ENCODE measurements around the gene AOX1.

Gene AOX1

DNA sequence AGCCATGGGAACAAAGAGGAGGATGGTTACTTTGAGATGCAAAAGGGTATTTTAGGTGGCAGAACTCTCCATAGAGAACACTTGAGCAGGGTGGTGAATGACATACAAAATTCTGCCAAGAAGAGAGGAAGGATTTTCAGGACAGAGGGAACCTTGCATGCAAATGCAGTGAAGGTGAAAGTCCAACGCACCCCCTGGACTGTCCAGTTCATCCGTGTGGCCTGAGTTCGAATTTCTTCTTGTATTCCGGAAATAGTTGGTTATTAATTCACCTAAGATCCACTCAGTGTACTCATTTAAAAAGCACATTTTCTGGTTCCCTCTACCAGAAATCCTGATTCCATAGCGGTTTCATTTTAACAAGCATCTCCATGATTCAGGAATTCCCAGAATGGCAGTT, 5.5 kb downstream of the AOX1 start:
- H3K27ac ChIP-seq (replicated peaks), result no peak overlapping the region

DNA sequence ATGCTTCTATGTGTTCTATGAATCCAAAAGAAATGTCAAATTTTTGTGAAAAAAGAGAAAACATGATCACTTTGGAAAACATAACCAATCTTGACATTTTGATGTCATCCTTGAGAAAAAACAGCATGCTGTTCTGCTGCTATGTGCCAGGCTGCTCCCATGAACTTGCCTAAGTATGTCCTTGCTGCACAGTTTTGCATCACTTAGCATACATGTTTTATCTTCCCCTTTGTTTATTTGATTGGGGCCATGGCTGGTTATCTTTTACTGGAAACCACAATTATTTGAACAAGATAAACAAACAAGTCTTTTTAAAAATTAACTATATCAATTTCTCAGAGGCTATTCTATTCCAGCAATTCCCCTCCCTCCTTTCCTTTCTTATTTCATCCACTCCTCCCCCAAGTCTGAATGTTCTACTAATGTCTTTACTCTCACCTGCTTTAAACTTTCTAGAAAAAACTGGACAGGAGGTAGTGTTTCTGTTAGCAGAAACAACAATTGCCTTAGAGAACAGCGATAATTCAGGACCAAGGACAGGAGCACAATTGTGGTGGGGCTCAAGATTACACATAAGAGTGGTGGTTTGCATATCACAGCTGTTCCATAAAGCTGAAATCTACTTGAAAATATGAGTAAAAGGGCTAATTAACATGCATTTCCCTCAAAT, 6.7 kb downstream of the AOX1 start:
- Histone ChIP-seq H3K27ac (replicated peaks) (no peak overlapping the region), H3K27me3 (ENCODE audit: insufficient read depth, poor library complexity, severe bottlenecking) (no peaks in the 10 kb centered on the region), H3K4me3 (replicated peaks; ENCODE audit: insufficient read depth, low read length) (no peak overlapping the region)
- no peak for DNase-seq (ENCODE audit: low read depth in 1 of 2, low spot score in 1 of 2)
- TF ChIP-seq, protein P1, sequence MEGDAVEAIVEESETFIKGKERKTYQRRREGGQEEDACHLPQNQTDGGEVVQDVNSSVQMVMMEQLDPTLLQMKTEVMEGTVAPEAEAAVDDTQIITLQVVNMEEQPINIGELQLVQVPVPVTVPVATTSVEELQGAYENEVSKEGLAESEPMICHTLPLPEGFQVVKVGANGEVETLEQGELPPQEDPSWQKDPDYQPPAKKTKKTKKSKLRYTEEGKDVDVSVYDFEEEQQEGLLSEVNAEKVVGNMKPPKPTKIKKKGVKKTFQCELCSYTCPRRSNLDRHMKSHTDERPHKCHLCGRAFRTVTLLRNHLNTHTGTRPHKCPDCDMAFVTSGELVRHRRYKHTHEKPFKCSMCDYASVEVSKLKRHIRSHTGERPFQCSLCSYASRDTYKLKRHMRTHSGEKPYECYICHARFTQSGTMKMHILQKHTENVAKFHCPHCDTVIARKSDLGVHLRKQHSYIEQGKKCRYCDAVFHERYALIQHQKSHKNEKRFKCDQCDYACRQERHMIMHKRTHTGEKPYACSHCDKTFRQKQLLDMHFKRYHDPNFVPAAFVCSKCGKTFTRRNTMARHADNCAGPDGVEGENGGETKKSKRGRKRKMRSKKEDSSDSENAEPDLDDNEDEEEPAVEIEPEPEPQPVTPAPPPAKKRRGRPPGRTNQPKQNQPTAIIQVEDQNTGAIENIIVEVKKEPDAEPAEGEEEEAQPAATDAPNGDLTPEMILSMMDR (IDR thresholded peaks at IDR 0.05; ENCODE audit: insufficient read depth, low read length), result no peak
- TF ChIP-seq, protein P2, sequence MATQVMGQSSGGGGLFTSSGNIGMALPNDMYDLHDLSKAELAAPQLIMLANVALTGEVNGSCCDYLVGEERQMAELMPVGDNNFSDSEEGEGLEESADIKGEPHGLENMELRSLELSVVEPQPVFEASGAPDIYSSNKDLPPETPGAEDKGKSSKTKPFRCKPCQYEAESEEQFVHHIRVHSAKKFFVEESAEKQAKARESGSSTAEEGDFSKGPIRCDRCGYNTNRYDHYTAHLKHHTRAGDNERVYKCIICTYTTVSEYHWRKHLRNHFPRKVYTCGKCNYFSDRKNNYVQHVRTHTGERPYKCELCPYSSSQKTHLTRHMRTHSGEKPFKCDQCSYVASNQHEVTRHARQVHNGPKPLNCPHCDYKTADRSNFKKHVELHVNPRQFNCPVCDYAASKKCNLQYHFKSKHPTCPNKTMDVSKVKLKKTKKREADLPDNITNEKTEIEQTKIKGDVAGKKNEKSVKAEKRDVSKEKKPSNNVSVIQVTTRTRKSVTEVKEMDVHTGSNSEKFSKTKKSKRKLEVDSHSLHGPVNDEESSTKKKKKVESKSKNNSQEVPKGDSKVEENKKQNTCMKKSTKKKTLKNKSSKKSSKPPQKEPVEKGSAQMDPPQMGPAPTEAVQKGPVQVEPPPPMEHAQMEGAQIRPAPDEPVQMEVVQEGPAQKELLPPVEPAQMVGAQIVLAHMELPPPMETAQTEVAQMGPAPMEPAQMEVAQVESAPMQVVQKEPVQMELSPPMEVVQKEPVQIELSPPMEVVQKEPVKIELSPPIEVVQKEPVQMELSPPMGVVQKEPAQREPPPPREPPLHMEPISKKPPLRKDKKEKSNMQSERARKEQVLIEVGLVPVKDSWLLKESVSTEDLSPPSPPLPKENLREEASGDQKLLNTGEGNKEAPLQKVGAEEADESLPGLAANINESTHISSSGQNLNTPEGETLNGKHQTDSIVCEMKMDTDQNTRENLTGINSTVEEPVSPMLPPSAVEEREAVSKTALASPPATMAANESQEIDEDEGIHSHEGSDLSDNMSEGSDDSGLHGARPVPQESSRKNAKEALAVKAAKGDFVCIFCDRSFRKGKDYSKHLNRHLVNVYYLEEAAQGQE (IDR thresholded peaks at IDR 0.05; ENCODE audit: insufficient replicate concordance, low read depth), result peak; percentile 96

More for the DNA sequence above, 5.5 kb downstream of the AOX1 start:
- no peaks in the 10 kb centered on the region for H3K27me3 ChIP-seq (ENCODE audit: insufficient read depth, poor library complexity, severe bottlenecking)
- no peak for DNase-seq (ENCODE audit: low read depth in 1 of 2, low spot score in 1 of 2)
- TF ChIP-seq, protein P2 (IDR thresholded peaks at IDR 0.05; ENCODE audit: insufficient replicate concordance, low read depth), result no peak
- TF ChIP-seq POLR2AphosphoS5 (IDR thresholded peaks at IDR 0.05; ENCODE audit: low read depth), result no peak
- no peak for TF ChIP-seq SPI1 (IDR thresholded peaks at IDR 0.05; ENCODE audit: borderline replicate concordance, low read depth)
- no peak for TF ChIP-seq GABPA (IDR thresholded peaks at IDR 0.05; ENCODE audit: low read depth)
- TF ChIP-seq, protein P1 (IDR thresholded peaks at IDR 0.05; ENCODE audit: insufficient read depth, low read length), result no peak
- H3K4me3 ChIP-seq (replicated peaks; ENCODE audit: insufficient read depth, low read length), result no peak overlapping the region

DNA sequence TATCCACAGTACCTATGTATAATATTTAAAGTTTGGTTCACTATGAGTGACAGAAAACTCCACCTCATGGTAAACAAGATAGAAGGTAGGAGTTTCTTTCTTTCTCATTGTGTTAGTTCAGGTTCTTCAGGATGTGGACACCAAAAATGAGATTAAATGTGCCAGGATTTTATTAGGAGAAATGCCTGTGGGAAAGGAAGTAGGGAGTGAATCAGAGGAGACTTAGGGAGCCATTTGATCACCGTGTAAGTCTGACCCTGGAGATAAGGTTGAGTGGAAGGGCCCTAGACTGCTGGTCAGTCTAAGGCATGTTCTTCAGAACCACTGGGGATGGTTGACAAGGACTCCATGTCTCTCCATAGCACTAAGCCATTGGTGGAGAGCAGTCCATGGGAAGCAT, 8.1 kb downstream of the AOX1 start:
- no peak overlapping the region for H3K4me3 ChIP-seq (replicated peaks; ENCODE audit: insufficient read depth, low read length)

More for the DNA sequence above, 8.1 kb downstream of the AOX1 start:
- H3K27ac ChIP-seq (replicated peaks), result no peak overlapping the region
- DNase-seq (ENCODE audit: low read depth in 1 of 2, low spot score in 1 of 2), result no peak
- no peak for TF ChIP-seq GABPA (IDR thresholded peaks at IDR 0.05; ENCODE audit: low read depth)
- TF ChIP-seq, protein P2 (IDR thresholded peaks at IDR 0.05; ENCODE audit: insufficient replicate concordance, low read depth), result no peak
- no peak for TF ChIP-seq POLR2AphosphoS5 (IDR thresholded peaks at IDR 0.05; ENCODE audit: low read depth)
- no peak for TF ChIP-seq SPI1 (IDR thresholded peaks at IDR 0.05; ENCODE audit: borderline replicate concordance, low read depth)
- TF ChIP-seq, protein P1 (IDR thresholded peaks at IDR 0.05; ENCODE audit: insufficient read depth, low read length), result no peak
- H3K27me3 ChIP-seq (ENCODE audit: insufficient read depth, poor library complexity, severe bottlenecking), result no peaks in the 10 kb centered on the region
